NB4 (cell line): ENCODE measurements around the gene CEP350.

ENCODE experiments used
- MYC ChIP-seq: IDR thresholded peaks from 2 replicates; pipeline ENCODE4 v1.6.1; 2011; ENCODE audit warnings: low read depth, low read length
- POLR2A ChIP-seq: IDR thresholded peaks from 2 replicates; pipeline ENCODE4 v1.6.1; 2011; ENCODE audit warnings: mild to moderate bottlenecking; ENCODE audit not compliant: insufficient read length; ENCODE audit errors: extremely low read depth
- TF ChIP-seq, protein P1 (sequence below): IDR thresholded peaks from one replicate; pipeline ENCODE4 v1.5.1; 2012; ENCODE audit warnings: low read depth, low read length
- TF ChIP-seq, protein P2 (sequence below): IDR thresholded peaks from 2 replicates; pipeline ENCODE4 v1.6.1; 2011; ENCODE audit warnings: low read depth, low read length

DNA sequence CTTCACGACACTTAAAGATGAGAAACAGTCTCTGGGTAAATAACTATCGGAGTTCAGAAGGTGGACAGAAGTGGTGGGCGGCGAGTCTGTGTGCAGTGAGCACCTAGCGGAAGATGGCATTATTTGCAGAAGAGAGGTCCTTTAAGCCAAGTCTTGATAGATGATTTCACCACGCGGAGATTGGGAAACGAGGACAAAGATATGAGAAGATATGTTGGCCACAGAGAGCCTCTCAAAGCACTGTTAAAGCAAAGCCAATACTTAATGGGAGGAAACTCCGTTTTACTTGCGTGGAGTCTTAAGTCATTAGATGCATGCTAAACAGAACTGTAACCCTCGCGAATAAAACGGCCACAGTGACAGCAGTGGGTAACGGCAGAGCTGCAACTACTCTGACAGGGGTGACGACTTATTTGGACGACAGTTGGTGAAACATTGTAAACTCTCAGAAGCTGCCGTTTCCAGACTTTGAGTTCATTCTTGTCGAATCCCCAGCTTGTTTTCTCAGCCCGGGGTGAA is 577 bp upstream of the CEP350 start:
- TF ChIP-seq POLR2A (no peak), MYC (no peak; the same call in 1 of the 2 replicates)
- TF ChIP-seq, protein P1, sequence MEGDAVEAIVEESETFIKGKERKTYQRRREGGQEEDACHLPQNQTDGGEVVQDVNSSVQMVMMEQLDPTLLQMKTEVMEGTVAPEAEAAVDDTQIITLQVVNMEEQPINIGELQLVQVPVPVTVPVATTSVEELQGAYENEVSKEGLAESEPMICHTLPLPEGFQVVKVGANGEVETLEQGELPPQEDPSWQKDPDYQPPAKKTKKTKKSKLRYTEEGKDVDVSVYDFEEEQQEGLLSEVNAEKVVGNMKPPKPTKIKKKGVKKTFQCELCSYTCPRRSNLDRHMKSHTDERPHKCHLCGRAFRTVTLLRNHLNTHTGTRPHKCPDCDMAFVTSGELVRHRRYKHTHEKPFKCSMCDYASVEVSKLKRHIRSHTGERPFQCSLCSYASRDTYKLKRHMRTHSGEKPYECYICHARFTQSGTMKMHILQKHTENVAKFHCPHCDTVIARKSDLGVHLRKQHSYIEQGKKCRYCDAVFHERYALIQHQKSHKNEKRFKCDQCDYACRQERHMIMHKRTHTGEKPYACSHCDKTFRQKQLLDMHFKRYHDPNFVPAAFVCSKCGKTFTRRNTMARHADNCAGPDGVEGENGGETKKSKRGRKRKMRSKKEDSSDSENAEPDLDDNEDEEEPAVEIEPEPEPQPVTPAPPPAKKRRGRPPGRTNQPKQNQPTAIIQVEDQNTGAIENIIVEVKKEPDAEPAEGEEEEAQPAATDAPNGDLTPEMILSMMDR, result no peak
- TF ChIP-seq, protein P2, sequence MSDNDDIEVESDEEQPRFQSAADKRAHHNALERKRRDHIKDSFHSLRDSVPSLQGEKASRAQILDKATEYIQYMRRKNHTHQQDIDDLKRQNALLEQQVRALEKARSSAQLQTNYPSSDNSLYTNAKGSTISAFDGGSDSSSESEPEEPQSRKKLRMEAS, result no peak
